Natural killer cell (primary cell): ENCODE results near the gene FASTK. TPM values are rescaled to one million over a fixed set of nuclear protein-coding genes. Genes with fewer than 3 reads are reported as not detected.
"Not testable (repeated sequence)": the region's sequence is repeated elsewhere in the genome, so short reads cannot be mapped to it uniquely, and the experiment has no call there.

Source experiments
- ATAC-seq, 3 donors: fragments of 150-1000 bp in 2 of 3; fragments of 200-7000 bp in 1 of 3; cut with Tn5 transposase; 1 replicate in 1 of 3; 2 replicates in 2 of 3; pipeline ENCODE4 v1.10.0; 2021; ENCODE audit warnings: mild to moderate bottlenecking in 2 of 3, moderate library complexity in 2 of 3
- DNase-seq, 2 donors: peaks; one replicate each; pipeline versions ENCODE4 v3.0.0 to v3.0.0-alpha.2; 2013 to 2021; ENCODE audit warnings: mixed read lengths in 1 of 2
- H3K27ac ChIP-seq: one replicate; pipeline ENCODE4 v1.5.1; 2013; ENCODE audit warnings: mild to moderate bottlenecking, low read length
- H3K27me3 ChIP-seq: one replicate; pipeline ENCODE4 v1.6.1; 2013; ENCODE audit warnings: low read length; ENCODE audit not compliant: control insufficient read depth, insufficient read depth
- H3K36me3 ChIP-seq: one replicate; pipeline ENCODE4 v1.6.1; 2013; ENCODE audit warnings: low read length; ENCODE audit not compliant: control insufficient read depth, insufficient read depth
- H3K4me1 ChIP-seq: one replicate; pipeline ENCODE4 v1.6.1; 2013; ENCODE audit warnings: low read length; ENCODE audit not compliant: control insufficient read depth, insufficient read depth
- H3K4me3 ChIP-seq: one replicate; pipeline ENCODE4 v1.5.1; 2013; ENCODE audit warnings: low read length
- H3K9me3 ChIP-seq: one replicate; pipeline ENCODE4 v1.6.1; 2013; ENCODE audit warnings: low read length; ENCODE audit not compliant: control insufficient read depth, insufficient read depth
- H3K27ac Mint-ChIP-seq, 2 donors: one replicate each; pipeline ENCODE4 v1.8.0; 2022; ENCODE audit warnings: mild to moderate bottlenecking in 2 of 2, mixed read lengths in 2 of 2, moderate library complexity in 1 of 2
- H3K27me3 Mint-ChIP-seq, 2 donors: one replicate each; pipeline ENCODE4 v1.8.0; 2022; ENCODE audit warnings: low read depth in 2 of 2, mixed read lengths in 2 of 2
- H3K36me3 Mint-ChIP-seq: one replicate; pipeline ENCODE4 v1.8.0; 2022; ENCODE audit warnings: mixed read lengths
- H3K4me1 Mint-ChIP-seq, 2 donors: one replicate each; pipeline ENCODE4 v1.8.0; 2022; ENCODE audit warnings: mixed read lengths in 2 of 2
- H3K4me3 Mint-ChIP-seq: one replicate; pipeline ENCODE4 v1.8.0; 2022; ENCODE audit warnings: mild to moderate bottlenecking, moderate library complexity, mixed read lengths
- H3K9me3 Mint-ChIP-seq, 2 donors: one replicate each; pipeline ENCODE4 v1.8.0; 2022; ENCODE audit warnings: mixed read lengths in 2 of 2
- WGBS: methylation state at CpG from one replicate; pipeline ENCODE4 v1.1.7; 2013; ENCODE audit warnings: missing lambda C conversion rate; ENCODE audit not compliant: insufficient coverage; 5-methylcytosine and 5-hydroxymethylcytosine counted together
- intact Hi-C: fragments of 100-400 bp; cut with micrococcal nuclease; formaldehyde crosslinking; loops from one replicate; pipeline ENCODE4 v1.14.2; 2022
- total RNA-seq, 4 donors: library from RNA; stranded (reverse); fragments of 120-200 nt in 1 of 4; gene quantifications; one replicate each; pipeline versions ENCODE4 v1.2.3 to v1.2.4, GENCODE V29; 2013 to 2022
- TF ChIP-seq, protein P1 (sequence below): fragments of 200-600 bp; IDR thresholded peaks from one replicate; pipeline ENCODE4 v1.8.0; 2022; ENCODE audit warnings: antibody characterized with exemption

The FASTK gene
- total RNA-seq, 3 donors from 2014 or later (not counting 1 experiment from before 2014, with no cell fraction given) = 72.8 to 89.4 (median 85.2) TPM

DNA sequence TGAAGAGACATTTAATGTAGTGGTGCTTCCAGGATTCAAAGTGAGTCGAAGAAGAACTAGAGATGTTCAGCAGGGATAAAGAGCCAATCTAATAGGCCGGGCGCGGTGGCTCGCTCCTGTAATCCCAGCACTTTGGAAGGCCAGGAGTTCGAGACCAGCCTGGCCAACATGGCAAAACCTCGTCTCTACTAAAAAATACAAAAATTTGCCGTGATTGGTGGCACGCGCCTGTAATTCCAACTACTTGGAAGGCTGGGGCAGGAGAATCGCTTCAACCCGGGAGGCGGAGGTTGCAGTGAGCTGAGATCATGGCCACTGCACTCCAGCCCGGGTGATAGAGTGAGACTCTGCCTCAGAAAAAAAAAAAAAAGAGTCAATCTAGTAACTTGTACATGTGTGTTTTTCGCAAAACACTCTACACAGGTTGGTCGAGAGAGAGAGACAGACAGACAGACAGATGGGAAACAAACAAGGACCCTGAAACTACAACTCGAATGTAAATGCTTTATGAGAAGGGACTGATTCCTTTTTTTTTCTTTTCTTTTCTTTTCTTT, 51.6 kb downstream of the FASTK start:
- WGBS = 85% methylated on average over 15 of the region's 17 CpGs
- H3K36me3 Mint-ChIP-seq = no peaks in the 10 kb centered on the region
- TF ChIP-seq, protein P1, sequence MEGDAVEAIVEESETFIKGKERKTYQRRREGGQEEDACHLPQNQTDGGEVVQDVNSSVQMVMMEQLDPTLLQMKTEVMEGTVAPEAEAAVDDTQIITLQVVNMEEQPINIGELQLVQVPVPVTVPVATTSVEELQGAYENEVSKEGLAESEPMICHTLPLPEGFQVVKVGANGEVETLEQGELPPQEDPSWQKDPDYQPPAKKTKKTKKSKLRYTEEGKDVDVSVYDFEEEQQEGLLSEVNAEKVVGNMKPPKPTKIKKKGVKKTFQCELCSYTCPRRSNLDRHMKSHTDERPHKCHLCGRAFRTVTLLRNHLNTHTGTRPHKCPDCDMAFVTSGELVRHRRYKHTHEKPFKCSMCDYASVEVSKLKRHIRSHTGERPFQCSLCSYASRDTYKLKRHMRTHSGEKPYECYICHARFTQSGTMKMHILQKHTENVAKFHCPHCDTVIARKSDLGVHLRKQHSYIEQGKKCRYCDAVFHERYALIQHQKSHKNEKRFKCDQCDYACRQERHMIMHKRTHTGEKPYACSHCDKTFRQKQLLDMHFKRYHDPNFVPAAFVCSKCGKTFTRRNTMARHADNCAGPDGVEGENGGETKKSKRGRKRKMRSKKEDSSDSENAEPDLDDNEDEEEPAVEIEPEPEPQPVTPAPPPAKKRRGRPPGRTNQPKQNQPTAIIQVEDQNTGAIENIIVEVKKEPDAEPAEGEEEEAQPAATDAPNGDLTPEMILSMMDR = peak; percentile 25
- H3K4me3 Mint-ChIP-seq = peak overlapping the region; percentile 95
- DNase-seq = no peak
- Histone ChIP-seq H3K4me1 (peaks cover 17% of the 10 kb centered on the region), H3K27ac (peak overlapping the region; percentile 96), H3K27me3 (no peaks in the 10 kb centered on the region), H3K9me3 (no peaks in the 10 kb centered on the region), H3K36me3 (no peaks in the 10 kb centered on the region), H3K4me3 (peak overlapping the region; percentile 84)
- peaks cover 15 to 16% of the 10 kb centered on the region in 2 donors for H3K4me1 Mint-ChIP-seq
- intact Hi-C loops = loop anchor here (1.0 to 2.0 kb wide), 3 partner anchors 29 to 82 kb away; partner anchors contain the start of gene FASTK
- H3K9me3 Mint-ChIP-seq = no peaks in the 10 kb centered on the region
- H3K27ac Mint-ChIP-seq = peak overlapping the region; percentile 96 to 97
- no peaks in the 10 kb centered on the region for H3K27me3 Mint-ChIP-seq
- ATAC-seq = no peak

DNA sequence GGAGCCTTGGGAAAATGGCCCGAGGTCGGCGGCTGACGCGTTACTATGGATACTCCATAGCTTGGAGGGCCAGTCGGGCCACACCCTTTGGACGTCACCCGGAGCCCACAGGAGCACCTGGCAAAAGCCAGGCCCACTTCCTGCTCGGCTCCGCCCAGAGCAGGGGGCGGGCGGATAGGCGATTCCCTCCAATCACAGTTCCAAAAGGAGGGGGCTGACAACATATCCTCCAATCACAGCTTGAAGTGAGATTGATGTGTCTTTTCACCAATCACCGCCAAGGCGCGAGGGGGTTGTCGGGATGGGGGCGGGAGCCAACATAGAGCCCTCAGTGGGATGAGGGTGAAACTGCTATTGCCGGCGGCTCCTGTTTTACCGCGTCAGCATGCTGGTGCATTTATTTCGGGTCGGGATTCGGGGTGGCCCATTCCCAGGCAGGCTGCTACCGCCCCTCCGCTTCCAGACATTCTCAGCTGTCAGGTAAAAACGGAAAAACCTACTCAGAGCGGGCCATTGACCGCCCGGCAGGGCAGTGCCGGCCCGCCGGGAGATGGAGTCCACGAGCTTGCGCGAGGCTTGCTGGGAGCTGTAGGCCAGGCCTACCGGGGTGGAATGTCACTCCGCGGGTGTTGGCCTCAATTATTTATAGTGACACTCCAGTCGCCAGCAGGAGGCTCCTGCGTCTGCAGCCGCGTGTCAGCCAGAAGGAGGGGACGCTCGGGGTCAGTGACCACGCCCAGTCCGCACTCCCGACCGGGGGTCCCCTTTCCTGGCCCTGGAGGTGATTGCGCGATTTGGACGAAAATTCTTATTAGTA, 52.3 kb downstream of the FASTK start, which contains the start of gene ABCB8:
Gene ABCB8, plus strand, starts transcription at position 320 of the 817 bp plus-strand sequence. Its CDS starts 66 bp downstream, at position 386.
- TF ChIP-seq, protein P1 = peak; percentile 56
- Histone ChIP-seq H3K4me1 (peaks cover 17% of the 10 kb centered on the region), H3K27ac (peak within 1 kb of the TSS; percentile 96), H3K9me3 (no peaks in the 10 kb centered on the region), H3K27me3 (no peaks in the 10 kb centered on the region), H3K36me3 (no peaks in the 10 kb centered on the region), H3K4me3 (peak within 1 kb of the TSS; percentile 84)
- Mint-ChIP-seq H3K27me3 (no peaks in the 10 kb centered on the region), H3K27ac (peak within 1 kb of the TSS; percentile 96 to 97), H3K9me3 (no peaks in the 10 kb centered on the region), H3K36me3 (no peaks in the 10 kb centered on the region), H3K4me3 (peak within 1 kb of the TSS; percentile 95), H3K4me1 (peaks cover 15 to 16% of the 10 kb centered on the region in 2 donors)
- DNase-seq (peak; percentile 95 to 99), ATAC-seq (peak; percentile 91 to 96 (median 92))
- intact Hi-C loops = loop anchor here (1.0 to 2.0 kb wide), 3 partner anchors 30 to 82 kb away; partner anchors contain the start of gene FASTK
- 1% methylated on average over 53 of the region's 53 CpGs for WGBS

DNA sequence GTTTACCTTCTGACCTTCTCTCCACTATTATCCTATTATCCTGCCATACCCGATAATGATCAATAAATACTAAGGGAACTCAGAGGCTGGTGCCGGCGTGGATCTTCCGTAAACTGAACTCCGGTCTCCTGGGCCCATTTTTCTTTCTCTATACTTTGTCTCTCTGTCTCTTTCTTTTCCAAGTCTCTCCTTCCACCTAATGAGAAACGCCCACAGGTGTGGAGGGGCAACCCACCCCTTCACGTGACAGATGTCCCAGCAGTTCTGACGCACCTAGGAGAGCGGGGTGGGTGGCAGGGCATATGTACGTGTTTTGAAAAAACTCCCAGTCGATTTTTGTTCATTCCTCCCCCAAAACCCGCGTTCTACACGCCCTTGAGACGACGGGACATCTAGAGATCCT, 52.9 kb downstream of the FASTK start:
- Mint-ChIP-seq H3K4me1 (peaks cover 15 to 16% of the 10 kb centered on the region in 2 donors), H3K4me3 (peak overlapping the region; percentile 95), H3K27ac (peak overlapping the region; percentile 96 to 97)
- 15% methylated on average over 15 of the region's 16 CpGs for WGBS
- H3K9me3 ChIP-seq, H3K9me3 Mint-ChIP-seq, DNase-seq, H3K27me3 Mint-ChIP-seq, H3K36me3 ChIP-seq, H3K27me3 ChIP-seq, ATAC-seq, H3K36me3 Mint-ChIP-seq: not testable (repeated sequence)
- peak overlapping the region; percentile 84 for H3K4me3 ChIP-seq
- H3K27ac ChIP-seq = peak overlapping the region; percentile 96
- H3K4me1 ChIP-seq = peaks cover 17% of the 10 kb centered on the region
- intact Hi-C loops = loop anchor here (1.0 to 2.0 kb wide), 3 partner anchors 31 to 83 kb away; partner anchors contain the start of gene FASTK

DNA sequence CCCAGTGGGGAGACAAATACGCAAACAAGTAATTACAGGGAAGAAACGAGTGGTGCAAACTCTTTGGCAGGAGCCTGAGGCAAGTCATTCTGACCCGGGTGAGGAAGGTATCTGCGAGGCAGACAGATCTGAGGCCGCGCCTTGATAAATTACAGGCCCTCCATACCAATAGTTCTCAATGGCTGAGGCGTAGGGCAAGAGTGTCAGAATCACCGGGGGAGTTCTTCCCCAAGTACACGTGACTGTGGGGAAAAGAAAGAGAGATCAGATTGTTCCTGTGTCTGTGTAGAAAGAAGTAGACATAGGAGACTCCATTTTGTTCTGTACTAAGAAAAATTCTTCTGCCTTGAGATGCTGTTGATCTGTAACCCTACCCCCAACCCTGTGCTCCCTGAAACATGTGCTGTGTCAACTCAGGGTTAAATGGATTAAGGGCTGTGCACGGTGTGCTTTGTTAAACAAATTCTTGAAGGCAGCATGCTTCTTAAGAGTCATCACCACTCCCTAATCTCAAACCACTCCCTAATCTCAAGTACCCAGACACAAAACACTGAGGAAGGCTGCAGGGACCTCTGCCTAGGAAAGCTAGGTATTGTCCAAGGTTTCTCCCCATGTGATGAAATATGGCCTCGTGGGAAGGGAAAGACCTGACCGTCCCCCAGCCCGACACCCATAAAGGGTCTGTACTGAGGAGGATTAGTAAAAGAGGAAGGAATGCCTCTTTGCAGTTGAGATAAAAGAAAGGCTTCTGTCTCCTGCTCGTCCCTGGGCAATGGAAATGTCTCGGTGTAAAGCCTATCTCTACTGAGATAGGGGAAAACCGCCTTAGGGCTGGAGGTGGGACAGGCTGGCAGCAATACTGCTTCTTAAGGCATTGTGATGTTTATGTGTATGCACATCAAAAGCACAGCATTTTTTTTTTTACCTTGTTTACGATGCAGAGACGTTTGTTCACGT, 53.6 kb downstream of the FASTK start:
- not testable (repeated sequence) for ATAC-seq
- peak overlapping the region; percentile 84 for H3K4me3 ChIP-seq

More for the DNA sequence above, 53.6 kb downstream of the FASTK start:
- H3K27me3 Mint-ChIP-seq, H3K27me3 ChIP-seq, H3K9me3 Mint-ChIP-seq, H3K36me3 ChIP-seq, intact Hi-C loops, H3K9me3 ChIP-seq, H3K36me3 Mint-ChIP-seq: not testable (repeated sequence)
- H3K4me1 ChIP-seq = peaks cover 17% of the 10 kb centered on the region
- H3K4me1 Mint-ChIP-seq = peaks cover 15 to 16% of the 10 kb centered on the region in 2 donors
- DNase-seq = peak in 1 of 2 donors; percentile 29
- peak overlapping the region; percentile 96 for H3K27ac ChIP-seq
- peak overlapping the region; percentile 96 to 97 for H3K27ac Mint-ChIP-seq
- WGBS = 56% methylated on average over 18 of the region's 19 CpGs
- H3K4me3 Mint-ChIP-seq = peak overlapping the region; percentile 95
